ENCODE measurements around the gene RNF220. TPM values are rescaled to one million over a fixed set of nuclear protein-coding genes. Genes with fewer than 3 reads are reported as not detected.
A peak's percentile ranks its signal among the peaks of the same experiment; 100 is the strongest.

RNF220 gene
- total RNA-seq, 2 donors from 2014 or later: 63.9 to 64.3 TPM

DNA sequence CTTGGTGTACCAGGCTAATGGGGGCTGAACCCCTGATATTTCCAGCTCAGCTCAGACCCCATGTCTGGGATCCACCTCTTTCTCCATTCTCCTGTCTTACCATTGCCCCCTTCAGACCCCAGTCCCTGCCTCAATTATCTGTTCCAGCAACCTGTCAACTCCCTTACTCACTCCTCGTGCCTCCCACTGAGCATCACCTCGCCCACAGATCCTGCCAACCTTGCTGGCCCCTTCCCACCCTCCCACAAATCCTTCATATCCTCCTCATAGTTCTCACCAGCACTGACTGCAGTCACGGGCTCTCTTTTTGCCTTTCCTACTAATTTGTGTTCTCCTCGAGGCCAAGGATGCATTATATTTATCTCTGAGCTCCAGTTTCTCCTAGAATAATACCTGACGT, 206.4 kb downstream of the RNF220 start:
- no peak for DNase-seq
- ATAC-seq: no peak
- intact Hi-C loops (cut with DNase I, micrococcal nuclease): no loop called here

DNA sequence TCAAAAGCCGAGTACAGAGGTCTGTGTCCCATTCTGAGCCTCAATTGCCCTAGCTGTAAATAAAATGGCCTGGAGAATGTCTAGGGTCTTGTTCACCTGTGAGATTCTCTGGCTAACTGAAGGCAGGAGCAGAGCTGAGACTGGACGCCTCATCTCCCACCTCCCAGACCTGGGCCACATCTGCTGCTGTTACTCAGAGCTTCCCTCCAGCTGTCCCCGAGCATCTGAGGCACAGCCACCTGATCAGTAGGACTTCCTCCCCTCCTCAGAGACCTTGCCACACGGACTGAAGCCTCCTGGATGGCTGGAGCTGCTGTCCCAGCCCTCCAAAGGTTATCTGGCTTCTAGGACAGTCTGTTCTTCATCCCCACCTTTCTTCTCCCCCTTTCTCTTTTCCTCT, 206.8 kb downstream of the RNF220 start:
- no peak for DNase-seq
- no peak for ATAC-seq
- intact Hi-C loops (cut with DNase I, micrococcal nuclease): no loop called here

DNA sequence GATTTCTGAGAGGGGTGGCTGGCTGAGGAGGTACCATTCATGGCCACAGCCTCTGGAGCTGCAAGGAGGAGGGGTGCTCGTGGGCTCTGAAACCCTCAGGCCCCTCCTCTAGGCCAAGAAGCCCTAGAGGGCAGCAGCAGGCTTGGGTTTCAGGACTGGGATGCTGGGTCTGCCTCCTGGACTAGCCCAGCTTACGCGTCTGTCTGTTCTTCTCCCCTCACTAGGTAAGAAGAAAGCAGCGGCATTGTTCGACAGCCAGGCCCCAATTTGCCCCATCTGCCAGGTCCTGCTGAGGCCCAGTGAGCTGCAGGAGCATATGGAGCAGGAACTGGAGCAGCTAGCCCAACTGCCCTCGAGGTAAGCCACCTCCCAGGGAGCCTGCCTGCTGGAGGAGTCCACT, 208.9 kb downstream of the RNF220 start:
- ATAC-seq: no peak
- no peak for DNase-seq
- intact Hi-C loops (cut with DNase I, micrococcal nuclease): no loop called here

DNA sequence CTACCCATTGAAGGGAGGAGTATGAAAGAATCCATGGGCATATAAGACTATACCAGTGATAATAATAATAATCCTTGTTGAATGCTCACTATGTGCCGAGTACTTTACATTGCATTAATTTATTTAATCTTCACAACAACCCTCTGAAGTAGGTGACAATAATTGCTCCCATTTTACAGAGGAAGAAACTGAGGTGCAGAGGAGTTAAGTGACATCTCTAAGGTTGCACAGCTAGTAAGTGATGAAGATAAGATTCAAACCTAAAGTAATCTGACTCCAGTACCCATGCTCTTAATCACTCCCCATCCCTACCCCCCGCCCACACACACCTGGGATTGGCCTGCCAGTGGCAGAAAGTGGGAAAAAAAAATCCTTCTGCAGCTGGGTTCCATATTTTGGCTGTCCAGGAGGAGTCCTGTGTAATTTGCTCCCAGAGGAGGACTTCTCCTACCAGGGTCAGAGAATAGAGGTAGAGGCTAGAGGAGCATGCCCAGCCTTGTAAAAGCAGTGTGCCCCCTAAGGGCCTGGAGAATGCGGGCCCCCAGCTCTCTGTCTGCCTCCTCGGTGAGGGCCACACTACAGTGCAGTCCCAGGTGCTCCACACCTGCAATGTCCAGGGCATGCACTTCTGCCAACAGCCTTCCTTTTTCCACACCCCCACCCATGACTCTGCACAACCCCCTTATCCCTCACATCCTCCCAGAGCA, 211.4 kb downstream of the RNF220 start:
- ATAC-seq (no peak), DNase-seq (no peak)
- intact Hi-C loops (cut with DNase I, micrococcal nuclease): no loop called here

DNA sequence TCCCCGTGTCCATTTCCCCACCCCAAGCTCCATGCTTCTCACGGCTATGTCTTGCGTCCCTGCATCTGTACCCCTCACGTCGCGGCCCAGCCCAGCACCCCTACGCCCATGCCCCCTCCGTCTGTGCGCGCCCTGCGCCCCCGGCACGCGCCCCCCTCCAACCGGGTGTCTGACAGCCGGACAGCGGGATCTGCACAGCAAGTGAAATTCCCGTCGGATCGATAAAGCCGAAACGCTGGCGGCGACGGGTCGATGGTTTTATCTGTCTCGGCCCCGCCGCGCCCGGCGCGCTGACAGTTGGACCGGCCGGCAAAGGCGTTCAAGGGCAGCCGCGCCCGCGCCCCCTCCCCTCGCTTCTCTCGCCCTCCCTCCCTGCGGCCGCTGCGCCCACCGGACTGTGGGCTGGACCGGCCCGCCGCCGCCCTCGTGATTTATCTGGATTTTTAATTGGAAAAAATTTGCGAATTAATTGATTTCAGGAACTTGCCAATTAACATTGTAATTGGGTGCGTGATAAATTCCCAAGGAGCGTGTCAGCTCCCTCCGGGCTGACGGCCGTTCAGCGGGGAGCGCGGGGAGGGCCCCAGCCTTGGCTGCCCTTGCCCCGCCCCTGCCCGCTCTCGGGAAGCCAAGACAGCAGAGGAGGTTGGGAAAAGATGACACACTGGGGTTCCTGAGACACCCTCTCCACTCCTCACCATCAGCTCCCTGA, 212.1 kb downstream of the RNF220 start:
- ATAC-seq (peak; percentile 37), DNase-seq (peak in 1 of 2 donors; percentile 30)
- intact Hi-C loops (cut with DNase I, micrococcal nuclease): no loop called here

DNA sequence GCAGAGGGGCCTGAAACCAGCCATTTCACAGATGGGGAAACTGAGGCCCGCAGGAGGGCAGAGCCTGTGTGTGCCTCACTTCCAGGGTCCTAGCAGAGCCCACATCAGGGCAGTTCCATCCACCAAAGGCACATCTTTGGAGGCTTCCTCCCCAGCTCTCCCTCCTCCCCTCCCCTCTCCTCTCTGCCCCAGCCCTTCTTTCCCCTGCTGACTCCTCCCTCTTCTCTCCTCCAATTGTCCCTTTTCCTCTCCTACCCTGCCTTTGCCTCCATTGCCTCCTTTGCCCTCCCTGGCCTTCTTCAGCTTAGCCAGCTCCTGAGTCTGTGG, 212.6 kb downstream of the RNF220 start:
- intact Hi-C loops (cut with DNase I, micrococcal nuclease): no loop called here
- ATAC-seq (no peak), DNase-seq (no peak)

DNA sequence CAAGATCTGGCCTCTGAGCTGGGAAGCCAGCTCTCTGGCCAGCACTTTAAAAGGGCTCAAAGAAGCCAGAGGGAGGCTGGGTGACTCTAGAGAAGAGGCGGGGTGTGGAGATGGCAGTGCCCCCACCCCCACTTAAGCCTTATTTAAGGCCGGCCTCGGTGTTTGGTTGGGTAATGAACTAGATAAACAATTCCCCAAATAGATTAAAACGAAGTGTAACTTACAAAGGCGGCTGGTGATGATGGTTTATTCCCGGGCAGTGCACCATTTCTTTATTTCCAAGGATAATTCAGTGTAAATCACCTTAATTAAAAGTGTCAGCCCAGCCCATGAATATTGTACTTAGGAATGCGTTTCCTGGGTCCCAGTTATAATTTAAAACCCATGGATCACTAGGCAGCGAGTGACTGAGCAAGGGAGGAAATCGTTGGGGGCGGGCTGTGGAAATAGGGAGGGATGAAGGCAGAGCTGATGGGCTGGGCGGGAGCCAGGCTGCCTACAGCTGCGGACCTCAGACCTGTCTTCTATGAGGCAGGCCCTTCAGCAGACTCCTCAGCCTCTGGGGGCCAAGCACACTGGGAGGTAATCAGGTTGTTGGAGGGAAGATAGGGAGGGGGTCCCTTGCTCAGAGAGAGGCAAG, 214.3 kb downstream of the RNF220 start:
- DNase-seq: no peak
- ATAC-seq: no peak
- intact Hi-C loops (cut with DNase I, micrococcal nuclease): no loop called here

DNA sequence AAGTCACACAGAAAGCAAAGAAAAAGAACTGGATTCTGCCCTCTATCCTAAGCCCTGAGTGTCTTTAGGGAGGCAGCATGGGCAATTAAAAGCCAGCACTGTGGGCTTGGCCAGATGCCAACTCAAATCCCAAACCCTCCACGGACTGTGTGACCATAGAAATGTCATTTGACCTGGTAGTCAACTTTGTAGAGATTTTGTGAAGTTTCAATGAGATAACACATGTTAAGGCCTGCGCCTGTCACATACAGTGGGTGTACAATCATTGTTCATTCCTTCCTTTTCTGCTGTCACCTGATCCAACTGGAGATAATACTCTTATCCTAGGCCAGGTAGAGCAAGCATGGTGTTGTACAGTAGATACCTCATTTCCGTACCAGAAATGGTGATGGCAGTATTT, 215.0 kb downstream of the RNF220 start:
- intact Hi-C loops (cut with DNase I, micrococcal nuclease): no loop called here
- DNase-seq (no peak), ATAC-seq (no peak)

DNA sequence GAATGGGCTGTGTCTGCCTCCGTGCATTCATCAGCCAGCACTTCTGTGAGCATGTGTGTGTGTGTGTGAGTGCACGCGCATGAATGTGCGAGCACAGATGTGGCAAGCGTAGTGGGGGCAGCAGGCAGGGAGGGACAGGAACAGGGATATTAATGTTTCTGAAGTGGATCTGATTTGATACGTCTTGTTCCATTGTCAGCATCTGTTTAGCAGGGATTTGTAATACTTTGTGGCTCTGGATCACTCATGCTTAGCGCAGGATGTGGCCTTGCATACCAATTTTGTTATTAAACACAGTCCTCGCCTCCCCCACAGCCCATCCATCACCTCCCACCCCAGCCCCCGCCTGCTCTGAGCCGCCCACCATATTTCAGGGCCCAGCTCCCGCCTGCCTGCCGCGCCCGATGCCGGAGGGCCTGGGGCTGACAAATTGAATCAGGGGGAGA, 216.8 kb downstream of the RNF220 start:
- DNase-seq (no peak), ATAC-seq (no peak)
- intact Hi-C loops (cut with DNase I, micrococcal nuclease): no loop called here

DNA sequence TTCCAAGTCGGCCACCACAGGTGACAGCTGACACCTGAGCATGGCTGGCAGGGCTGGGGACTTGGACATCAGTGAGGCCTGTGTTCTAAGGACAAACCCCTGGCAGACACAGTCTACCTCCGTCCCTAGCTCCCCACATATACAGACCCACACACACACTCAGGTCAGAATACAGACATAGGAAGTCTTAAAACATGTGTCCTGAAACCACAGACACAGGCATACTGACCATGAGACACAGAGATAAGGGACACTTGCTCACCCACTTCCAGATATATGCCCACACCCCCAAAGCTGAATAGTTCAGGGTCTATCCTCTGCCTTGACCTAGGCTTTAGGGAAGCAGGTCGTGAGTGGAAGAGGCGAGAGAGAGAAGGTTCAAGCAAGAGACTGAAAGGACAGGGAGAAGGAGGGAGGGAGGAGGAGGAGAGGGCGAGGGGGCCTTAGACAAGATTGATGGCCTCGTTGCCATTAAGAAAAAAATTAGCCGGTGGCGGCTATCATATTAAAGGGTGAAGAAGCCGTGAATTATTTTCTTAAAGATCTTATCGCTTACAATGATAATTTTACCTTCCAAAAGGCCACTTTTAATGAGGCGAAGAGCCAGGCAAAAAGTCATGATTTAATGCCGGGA, 219.3 kb downstream of the RNF220 start:
- no peak for DNase-seq

DNA sequence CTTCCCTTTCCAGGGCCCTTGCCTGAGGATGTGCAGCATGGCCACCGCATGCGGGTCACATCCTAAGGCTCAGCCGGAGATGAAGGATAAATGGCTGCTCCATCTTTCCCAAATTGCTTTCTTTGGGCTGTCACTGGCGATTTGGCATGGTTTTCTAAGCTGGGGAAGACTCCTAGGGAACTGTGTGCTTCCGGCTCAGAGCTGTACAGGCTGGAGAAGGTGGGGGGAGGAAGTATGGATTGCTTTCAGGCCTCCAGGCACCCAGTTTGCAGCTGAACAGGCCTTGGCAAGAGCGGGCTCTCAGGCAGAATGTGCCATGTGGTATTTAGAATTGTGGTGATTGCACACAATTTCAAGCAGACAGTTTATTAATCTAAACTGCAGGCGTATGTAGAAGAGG, 220.3 kb downstream of the RNF220 start:
- DNase-seq (no peak), ATAC-seq (no peak)
- intact Hi-C loops (cut with DNase I, micrococcal nuclease): no loop called here

More for the DNA sequence above, 219.3 kb downstream of the RNF220 start:
- ATAC-seq: no peak
- intact Hi-C loops (cut with DNase I, micrococcal nuclease): no loop called here

DNA sequence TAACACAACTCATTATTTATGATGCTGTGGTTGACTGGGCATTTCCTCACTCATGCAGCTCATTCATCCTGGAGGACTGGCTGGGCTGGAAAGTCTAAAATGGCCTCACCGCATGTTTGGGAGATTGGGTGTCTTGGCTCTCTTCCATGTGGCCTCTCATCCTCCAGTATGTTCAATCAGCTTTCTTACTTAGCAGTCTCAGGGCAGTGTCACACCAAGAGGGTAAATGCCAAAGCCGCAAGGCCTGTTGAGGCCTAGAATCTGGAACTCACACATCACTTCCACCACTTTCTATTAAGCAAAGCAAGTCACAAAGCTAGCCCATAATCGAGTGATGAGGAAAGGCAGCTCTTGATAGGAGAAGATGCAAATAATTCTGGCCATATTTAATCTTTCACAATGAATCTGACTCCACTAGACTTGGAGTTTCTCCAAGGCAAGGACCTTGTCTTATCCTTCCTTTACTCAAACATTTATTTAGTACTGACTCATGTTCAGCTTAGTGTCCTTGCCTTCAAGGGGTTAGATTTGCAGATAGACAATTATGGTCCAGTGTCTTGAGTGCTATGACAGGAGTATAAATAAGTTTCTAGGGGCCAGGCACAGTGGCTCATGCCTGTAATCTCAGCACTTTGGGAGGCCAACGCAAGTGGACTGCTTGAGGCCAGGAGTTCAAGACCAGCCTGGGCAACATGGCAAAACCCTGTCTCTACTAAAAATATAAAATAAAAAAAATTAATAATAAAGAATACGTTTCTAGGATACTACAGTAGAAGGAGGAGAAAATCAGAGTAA, 224.1 kb downstream of the RNF220 start:
- intact Hi-C loops (cut with DNase I, micrococcal nuclease): no loop called here

DNA sequence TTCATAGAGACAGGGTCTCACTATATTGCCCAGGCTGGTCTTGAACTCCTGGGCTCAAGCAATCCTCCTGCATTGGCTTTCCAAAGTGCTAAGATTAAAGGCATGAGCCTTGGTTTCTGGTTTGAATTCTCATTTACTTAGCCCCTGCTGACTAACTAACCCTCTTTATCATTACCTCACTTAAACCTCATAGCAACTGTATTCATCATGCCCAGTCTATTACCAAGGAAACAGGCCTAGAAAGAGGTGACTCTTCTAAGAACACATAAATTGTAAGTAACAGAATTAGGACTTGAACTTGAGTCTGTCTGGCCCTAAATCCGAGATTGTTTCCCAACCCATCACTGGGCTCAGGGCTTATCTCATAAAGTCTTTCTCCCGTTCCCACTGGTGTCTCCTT, 225.1 kb downstream of the RNF220 start:
- ATAC-seq (no peak), DNase-seq (no peak)
- intact Hi-C loops (cut with DNase I, micrococcal nuclease): no loop called here

More for the DNA sequence above, 224.1 kb downstream of the RNF220 start:
- no peak for ATAC-seq
- no peak for DNase-seq

DNA sequence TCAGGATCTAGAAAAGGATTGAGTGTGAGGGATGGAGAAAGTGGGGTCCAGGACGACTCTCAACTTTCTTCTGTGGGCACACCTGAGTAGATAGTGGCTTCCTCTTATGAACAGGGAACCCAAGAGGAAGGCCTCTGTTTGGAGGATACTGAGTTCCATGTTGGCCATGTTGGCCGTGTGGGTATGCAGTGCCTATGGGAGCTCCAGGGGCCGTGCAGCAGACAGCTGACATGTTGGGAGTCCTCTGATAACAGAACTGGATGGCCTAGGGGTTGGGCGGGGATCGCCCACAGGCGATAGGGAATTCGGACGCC, 226.2 kb downstream of the RNF220 start:
- peak; percentile 31 for ATAC-seq
- no peak for DNase-seq
- intact Hi-C loops (cut with DNase I, micrococcal nuclease): no loop called here

DNA sequence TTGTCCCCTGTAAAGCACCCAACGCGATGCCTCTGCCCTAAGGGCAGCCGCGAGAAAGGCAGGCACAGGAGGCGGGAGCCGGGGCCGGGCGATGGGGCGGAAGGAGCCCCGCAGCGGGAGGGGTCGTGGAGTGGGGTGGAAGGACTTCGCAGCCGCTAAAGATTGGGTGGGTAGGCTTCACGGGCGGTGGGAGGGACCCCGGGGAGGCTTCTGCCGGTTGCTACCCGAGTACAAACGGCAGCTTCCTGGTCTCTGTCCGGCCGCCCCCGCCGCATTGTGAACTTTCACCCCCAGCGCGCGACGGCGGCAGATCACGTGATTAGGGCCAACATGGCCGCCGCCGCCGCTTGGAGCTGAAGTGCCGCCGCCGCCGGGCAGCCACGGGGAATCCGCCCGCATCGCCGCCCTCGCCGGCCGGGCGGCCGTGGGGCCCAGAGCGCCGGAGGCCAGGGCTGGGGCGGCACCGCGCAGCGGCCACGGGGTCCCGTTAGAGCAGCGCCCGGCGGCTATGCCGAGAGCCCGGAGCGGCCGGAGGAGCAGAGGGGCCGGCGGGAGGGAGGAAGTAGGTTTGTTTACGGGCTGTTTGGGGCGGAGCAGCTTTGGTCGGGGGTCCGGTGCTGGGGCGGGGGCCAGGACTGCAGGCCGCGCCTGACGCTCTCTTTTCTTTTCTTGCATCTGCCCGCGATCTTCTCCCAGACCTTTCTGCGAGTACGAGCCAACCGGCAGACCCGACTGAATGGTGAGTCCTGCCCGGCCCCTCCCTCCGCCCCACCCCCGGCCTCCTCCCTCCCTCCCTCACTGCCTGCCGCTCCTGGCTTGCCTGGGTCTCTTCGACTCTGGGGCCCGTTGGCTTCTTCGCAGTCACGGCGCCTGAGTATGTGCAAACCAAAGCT, 226.8 kb downstream of the RNF220 start:
- peak; percentile 85 for ATAC-seq
- intact Hi-C loops (cut with DNase I, micrococcal nuclease): no loop called here

DNA sequence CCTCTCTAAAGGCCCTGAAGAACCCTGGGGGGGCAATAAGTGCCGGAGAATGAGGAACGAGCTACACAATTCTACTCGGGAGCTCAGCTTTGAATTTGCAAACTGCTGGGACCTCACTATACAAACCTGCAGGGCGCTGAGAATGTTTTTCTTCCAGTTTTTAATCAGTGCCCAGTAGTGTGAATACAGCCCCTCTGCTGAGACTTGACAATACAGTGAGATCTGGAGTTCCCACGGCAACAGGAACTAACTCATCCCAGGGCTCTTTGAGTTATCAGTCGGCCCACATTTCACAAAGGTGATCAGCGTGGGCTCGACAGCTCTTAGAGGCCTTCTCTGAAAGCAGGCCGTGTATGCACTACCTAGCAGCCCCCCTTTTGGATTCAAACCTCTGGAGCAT, 227.5 kb downstream of the RNF220 start:
- DNase-seq: no peak
- intact Hi-C loops (cut with DNase I, micrococcal nuclease): no loop called here
- ATAC-seq: peak; percentile 3

More for the DNA sequence above, 226.8 kb downstream of the RNF220 start:
- DNase-seq: peak; percentile 87 to 95

DNA sequence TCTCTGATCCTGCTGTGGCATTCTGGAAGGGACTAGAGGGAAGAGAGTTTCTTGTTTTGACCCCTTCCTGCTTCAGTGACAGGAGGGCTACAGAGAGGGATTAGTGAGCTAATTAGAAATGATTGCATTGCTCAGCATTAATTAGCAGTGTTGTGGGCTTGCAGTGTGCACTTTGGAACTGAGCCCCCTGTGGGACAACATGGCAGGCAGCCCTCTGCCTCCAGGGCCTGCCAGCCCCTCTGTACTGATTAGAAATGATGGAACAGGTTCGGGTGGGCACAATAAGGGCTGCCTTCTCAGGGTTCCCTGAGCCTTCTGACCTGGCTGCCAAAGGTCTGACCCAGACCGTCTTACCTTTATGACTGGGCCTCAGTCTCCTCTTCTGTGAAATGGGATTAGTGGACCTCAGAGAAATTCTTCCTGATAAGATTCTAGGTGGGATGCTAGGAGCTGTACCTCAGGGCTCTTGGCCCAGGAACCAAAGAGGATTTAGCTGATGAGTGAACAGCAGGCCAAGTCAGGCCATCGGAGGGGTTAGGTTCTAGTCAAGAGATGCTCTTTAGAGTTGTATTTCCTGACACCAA, 229.6 kb downstream of the RNF220 start:
- no peak for DNase-seq
- intact Hi-C loops (cut with DNase I, micrococcal nuclease): no loop called here
- no peak for ATAC-seq

DNA sequence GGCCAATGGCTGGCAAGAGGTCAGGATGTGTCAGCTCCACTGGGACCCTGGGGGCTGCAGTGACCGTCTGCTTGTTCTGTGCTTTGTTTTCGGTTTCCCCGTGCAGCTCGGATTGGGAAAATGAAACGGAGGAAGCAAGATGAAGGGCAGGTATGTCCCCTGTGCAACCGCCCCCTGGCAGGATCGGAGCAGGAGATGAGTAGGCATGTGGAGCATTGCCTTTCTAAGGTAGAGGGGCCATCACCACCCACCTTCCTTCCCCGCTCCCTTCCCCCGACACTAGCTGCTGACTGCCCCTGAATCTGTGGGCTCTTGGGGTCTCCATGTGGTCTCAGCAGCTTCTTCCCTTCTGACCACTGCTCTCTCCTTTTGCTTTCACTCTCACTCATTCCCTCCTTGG, 230.4 kb downstream of the RNF220 start:
- no peak for DNase-seq
- ATAC-seq: no peak
- intact Hi-C loops (cut with DNase I, micrococcal nuclease): no loop called here
